ENCODE measurements around the gene FOXO3.

Gene FOXO3

DNA sequence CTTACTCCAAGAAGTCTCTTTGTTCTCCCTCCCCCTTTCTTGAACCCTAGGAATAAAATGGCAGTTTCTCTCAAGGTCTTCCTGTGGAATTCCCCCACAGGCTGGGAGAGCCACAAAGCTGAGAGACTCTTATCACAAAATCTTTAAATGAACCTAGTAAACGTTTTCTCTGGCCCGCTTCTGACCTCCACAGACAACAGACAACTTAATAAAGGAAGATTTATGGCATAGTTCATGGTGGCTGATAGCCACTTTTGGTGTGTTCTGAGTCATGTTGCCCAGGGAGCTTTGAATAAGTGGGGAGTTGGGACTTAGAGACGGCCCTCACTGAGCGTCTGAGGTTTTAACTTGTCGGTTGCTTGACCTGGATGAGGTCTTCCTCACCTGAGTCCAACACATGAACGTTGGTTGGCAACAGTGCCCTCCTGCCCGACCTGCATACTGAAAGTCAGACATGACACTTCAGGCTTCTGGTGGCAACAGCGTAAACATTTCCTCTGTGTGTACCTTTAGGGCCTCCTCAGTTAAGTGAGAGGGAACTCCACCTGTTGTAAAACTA is 124.1 kb downstream of the FOXO3 start:
- DNase-seq (ENCODE audit: low read depth) = no peak

DNA sequence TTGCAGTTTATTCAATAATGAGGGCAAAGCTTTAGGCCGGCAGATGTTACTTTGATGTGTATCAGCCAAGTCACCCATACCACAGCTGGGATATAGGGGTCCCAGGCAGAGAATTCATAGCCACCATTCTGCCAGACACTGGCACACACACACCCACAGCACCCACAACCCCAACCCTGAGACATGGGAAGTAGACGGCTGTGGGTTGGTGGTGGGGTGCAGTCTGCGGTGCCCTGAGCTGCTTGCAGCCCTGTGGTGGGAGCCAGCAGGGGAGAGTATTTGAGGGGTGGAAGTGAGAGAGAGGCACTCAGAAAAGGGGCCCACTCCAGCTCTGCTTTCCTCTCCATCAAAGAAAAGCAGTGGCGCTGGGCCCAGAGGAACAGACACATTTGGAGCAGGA is 125.3 kb downstream of the FOXO3 start:
- no peak for DNase-seq (ENCODE audit: low read depth)

DNA sequence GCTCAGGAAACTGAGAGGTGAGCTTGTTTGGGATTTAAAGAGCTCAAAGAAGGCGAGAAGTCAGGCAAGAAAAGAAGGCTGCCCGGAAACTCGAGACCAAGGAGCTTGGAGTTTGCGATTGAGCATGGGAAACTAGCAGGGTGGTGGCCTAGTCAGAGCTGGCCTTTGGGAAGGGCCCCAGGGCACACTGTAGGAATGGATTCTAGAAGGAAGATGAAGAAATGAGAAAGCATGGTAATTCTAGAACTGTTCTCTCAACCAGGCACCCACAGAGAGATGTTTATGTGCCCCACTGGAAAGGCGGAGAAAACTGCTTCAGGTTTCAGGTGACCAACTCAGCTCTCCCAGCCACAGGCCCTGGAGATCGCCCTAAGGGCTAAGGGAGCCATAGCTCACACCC is 126.2 kb downstream of the FOXO3 start:
- no peak for DNase-seq (ENCODE audit: low read depth)

DNA sequence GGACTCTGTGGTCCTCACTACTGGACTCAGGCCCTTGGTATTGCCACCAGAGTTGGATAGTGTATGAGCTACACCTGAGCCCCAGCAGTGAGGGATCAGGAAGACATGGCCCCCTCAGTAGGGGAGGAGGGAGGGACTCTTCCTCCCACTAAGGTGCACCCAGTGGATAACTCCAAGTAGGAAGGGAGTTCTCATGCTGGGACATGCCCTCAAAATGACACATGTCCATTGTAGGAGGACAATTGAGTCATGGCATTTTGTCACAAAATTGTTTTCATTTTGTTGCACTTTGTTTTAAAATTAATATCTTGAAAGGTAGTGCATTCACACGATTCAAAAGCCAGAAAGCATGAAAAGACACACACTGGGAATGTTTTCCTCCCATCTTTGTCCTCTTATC is 127.2 kb downstream of the FOXO3 start:
- no peak for DNase-seq (ENCODE audit: low read depth)

DNA sequence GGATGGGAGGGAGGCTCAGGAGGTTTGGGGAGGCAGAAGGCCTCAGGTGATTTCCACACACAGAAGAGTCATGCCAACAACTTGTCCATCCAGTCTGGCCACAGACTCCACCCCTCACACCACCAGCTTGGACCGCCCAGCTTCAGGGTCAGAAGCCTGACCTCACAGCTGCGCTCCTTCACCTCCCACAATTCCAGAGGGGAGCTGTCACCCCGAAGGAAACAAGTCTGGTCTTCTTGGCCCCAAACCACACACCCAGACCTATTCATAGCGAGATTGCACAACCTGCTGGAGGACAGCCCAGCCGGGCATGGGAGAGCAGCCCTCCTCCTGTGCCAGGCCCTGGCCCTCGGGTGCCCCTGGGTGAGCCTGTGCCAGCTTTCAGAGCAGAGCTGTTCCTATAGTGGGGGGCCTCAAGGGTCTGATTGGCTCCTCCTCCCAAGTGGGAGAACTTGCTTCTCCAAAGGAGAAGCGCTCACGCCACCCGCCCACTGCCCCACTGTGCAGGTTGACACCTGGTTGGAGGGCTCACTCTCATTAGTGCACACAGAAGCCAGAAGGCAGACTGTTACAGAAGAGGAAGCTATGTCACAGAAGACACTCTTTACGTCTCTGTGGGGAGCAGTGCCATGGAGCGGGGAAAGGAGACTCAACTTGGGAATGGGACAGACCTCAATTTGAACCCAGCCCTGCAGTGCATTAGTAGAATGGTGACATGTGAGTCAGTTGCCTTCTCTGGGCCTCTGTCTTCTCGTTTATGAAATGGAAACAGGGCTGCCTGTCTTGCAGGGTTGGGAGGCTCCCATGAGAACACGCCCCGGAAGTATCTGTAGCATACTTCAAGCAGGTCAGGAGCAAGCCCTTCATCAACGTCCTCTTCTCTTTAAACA is 128.8 kb downstream of the FOXO3 start:
- no peak for DNase-seq (ENCODE audit: low read depth)

DNA sequence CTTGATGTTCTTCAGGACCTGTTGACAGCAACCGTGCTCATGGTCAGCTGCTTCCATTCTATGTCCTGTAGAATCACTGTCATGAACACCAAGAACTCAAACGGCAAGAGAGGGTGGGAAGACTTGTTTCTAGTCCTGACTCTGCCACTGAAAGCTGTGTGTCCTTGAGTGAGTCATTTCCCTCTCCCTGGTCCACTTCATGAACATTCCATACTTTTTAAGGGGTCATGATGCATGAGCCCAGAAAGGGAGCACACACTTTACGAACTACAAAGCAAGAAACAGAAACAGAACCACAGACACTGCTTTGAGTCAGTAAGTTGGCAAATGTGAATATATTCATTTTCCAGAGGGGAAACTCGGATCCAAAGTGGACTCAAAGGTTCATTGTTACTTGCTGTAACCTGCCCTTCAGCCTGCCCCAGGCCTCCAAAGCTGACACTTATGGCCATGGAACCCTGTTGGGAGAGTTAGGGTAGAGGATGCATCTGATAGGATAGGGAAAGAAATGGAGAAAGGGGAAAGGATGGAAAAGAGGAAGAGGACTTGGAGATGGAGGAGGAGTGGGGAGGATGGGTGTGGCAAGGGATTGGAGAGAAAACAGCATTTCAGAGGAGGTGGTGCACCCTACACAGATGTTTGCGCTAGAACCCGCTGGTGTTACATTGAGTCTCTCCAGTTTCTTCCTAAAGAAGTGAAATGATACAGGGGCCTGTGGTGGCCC is 129.8 kb downstream of the FOXO3 start:
- no peak for DNase-seq (ENCODE audit: low read depth)

DNA sequence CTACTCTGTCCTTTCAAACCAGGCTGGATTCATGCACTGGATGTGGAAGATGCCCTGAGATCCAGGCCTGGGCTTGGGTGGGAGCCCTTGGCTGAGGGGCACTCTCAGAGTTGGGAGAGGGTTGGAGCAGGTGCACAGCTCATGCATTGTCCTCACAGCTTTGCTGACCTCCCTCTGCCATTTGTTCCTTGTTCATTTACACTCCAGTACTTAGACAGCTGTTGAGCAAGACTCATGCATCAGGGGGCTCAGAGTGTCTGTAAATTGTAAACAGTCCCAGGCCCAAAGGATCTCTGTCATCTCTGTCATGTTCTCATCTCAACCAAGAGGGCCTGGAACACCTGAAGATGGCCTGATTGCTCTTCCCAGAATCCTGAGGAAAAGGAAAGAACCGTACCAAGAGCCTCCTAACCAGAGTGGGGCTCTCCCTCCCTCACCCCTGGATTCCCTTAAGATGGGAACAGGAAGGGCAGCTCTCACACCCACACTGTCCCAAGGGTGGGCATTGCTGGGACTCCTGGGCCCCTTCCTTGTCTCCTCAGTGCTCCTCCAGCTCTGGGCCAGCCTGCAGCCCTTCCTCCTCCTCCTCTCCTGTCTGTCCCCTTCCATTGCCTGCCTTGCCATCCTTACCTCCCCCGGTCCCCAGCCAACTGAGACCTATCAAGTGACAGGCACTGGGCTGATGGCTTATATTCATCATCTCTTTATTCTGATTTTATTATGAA is 132.9 kb downstream of the FOXO3 start:
- DNase-seq (ENCODE audit: low read depth) = no peak

DNA sequence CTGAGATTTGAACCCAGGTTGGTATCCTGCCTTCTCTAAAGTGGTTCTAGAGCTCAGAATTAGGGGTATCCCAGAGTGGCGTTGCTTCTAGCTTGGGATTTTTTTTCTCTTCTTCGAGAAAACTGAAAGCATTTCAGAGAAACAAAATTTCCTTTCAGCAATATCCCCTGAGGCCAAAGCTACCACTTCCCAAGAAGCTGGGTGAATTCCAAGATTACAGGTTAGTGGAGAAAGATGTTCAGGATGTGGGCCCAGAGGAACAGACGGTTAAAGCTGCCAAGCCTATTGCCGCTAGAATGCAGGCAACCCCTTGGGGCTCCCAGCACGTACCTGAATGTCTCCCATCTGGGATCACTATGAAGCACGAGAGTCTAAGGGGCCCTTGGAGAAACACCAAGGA is 134.1 kb downstream of the FOXO3 start:
- DNase-seq (ENCODE audit: low read depth) = no peak

DNA sequence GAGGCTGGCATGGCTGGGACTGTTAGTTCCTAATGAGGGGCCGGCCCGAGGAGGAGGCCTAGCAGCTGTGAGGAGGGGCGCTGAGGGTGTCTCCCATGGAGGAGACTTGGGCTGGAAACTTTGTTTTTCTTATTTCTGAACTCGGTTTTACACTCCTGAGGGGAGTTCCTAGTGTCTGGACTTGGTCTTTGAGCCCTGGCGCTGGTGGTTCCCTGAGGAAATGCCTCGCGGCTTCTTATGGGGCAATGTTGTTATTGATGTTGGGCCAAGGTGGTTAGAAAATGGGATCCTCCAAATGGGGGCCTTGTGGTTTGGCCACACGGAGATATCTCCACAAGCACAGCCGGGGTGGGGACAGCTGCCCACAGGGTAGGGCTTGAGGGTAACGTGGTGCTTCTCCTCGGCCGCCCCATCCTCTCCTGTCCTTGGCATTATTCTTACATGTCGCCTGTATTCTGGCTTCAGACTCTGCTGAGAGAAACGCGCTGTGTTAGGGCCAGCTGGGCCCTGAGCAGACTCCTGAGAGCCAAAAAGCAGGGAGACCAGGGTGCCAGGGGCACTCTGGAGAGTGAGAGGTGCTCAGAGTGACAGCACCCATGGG is 136.9 kb downstream of the FOXO3 start:
- no peak for DNase-seq (ENCODE audit: low read depth)

DNA sequence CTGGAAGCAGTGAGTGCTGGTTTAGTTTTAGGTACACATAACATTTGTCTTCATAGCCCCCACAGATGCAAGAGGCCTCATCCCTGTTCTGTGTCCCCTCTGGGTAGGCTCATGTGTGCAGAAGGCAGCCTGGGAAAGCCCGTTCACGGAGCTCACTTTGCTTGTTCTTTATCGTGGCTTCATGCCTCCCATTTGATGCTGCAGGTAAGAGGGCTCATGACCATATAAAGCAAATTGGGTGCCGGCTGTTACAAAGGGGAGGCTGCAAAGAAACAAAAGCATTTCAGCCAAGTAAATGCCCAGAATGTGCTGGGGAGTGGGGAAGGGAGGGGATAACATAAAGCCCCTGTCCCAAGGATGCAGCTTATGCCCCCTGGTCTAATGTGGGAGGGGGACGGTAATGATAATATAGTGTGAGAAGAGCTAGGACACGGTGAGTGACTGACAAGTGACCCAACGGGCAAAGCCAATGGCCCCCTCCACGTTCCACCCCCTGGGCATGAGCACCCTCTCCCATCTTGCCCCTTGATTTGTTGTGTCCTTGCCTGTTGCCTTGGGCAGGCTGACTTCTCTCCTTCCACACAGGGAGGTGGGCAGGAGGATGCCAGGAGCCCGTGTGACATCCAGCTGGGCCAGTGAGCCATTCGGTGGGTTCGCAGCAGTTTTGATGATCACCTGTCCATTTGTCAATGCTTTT is 138.0 kb downstream of the FOXO3 start:
- DNase-seq (ENCODE audit: low read depth) = no peak

DNA sequence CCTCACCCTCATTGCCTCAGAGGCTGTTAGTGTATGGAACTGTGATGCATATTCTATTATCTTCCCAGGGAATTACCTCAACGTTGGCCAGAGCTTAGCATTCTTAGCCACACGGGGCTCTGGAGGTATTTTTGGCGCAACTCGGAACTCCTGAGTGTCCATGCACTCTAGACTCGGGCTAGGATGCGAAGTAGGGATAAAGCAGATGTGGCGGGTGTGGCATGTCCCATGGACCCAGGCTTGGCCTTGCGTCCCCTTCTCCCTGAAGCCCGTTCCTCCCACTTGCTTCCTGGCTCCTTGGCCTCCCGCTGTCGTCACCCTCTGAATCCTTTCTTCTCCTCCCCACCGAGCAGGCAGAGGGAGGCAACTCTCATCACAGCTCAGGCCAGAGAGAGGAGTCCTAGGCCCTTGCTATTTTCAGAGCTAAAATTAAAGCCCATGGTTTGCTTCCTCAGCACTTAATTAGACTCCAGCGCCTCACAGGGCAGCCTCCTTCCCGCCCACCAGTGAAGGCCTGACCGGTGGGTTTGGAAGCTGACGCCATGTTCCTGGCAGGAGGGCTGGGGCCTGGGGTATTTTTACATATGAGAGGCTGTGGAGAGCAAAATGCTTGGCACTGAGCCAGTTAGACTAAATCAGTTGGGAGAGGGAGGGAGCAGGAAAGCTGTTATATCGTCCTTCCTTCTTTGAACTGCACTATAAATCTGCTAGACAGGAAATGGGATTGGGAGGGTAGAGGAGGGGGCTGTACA is 138.7 kb downstream of the FOXO3 start:
- no peak for DNase-seq (ENCODE audit: low read depth)

DNA sequence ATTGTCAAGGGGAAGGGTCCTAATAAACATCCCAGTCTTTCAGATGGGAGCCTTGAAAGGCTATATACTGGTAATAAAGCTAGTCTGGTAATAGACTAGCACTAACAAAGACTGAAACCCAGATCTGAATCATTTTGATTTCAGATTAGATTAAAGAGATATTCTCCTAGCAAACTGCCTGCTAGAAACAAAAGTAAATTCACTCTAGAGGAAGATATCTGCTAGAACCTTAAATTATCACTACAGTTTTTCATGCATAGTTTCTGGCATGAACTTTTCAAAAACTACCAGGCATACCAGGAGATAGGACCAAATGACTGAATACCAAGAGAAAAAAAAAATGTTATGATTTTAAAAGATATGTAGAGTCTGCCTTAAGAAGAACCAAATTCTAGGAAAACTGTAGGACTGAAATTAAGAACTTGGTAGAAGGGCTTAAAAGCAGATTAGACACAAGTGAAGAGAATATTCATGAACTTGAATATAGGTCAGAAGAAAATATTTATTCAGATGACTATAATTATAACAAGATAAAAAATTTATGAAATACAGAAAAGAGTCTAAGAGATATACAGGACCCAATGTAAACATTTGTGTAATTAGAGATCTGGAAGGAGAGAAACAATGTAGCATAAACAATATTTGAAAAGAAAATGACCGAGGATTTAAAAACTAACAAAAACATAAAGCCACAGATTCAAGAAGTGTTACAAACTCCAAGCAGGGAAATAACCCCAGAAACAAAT is 141.6 kb downstream of the FOXO3 start:
- no peak for DNase-seq (ENCODE audit: low read depth)

DNA sequence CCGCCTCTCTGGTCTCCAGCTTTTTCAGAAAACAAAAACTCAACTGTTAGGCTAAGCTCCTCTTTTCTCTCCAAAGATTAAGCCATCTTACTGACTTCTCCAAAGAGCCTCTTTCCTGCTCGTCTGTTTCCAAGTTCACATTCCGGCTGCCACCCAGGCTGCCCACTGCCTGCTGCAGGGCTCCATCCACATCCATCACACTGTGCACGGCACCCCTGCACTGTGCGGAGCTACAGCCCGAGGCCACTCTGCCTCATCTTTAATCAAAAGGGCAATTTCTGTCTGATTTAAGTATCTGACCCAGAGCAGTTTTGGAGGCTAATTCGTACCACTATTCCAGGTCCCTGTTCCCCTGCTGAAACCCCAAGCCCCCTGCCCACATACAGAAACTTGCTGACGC is 145.9 kb downstream of the FOXO3 start:
- DNase-seq (ENCODE audit: low read depth) = no peak

DNA sequence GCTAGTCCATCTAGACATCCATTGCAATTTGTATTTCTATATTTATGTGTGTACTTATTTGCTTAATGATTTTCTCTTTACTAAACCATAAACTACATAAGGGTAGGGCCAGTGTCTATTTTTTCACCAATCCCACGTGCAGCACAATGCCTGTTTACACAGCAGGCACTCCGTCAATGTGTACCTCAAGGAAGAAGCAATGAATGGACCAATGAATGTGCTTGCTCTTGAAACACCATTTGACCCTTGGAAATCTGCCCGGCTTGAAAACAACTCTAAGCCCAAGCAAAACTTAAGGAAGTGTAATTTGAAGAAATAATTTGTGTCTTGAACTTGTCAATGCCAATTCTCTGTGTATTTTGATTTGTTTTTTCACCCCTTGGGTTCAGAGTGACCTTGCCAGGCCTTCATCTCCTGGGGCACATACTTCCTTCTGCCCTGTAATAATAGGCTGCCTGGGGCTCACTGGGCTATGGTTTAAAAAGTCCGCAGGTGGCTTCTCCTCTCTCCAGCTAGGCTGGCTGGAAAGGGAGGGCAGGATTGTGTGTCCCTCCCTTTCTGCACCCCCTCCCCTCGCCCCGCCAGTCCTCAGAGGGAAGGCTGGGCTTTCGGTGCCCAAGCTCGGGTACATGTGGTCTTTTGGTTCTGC is 146.7 kb downstream of the FOXO3 start:
- DNase-seq (ENCODE audit: low read depth) = no peak

DNA sequence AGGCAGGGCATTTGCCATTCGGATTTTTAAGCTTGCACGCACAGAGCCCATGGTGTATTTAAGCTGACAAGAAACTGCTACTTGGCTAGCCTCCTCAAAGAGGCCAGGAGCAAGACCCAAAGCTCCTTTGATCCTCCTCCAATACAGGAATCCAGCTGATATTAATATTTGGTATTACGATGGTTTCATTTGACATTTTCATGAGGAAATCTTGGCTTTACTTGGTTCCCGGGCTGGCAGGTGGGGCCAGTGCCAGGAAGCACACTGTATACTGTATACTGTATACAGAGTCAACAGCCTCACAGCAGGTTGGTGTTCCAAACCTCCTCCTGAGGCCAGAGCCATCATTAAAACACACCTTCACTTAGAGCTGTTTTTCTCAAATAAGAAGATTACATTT is 149.3 kb downstream of the FOXO3 start:
- DNase-seq (ENCODE audit: low read depth) = no peak

DNA sequence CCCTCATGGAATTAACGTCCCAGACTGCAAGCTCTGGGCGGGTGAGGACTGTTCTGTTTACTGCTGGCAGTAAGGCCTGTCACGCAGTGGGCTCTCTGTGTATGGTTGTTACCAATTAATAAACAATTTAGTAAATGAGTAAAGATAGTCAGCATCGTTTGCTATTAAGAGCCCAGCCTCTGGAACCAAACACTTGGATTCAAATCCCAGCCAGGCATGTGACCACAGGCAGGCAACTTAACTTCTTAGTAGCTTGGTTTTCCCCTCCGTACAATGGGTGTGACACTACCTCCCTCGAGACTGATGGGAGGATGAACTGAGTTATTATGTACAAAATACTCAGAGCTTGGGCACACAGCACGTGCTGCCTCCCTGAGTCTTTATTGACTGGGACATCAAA is 149.8 kb downstream of the FOXO3 start:
- DNase-seq (ENCODE audit: low read depth) = no peak

DNA sequence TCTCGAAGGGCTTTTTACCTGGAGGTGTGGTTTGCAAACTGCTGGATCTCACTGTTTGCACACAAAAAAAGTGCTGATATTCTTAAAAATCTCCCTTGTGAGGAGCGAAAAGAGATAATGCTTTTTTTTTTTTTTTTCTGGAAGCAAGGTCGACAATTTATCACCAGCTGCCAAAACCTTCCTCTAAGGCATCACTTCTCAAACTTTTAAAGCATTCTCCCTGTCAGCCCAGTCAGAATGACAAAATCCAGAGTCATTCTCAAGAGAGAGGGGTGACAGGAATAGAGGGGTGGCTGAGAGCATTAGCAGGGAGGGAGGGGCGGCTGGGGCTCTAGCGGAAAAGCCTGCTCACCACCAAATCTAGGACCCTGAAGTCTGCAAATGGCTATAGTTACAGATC is 150.4 kb downstream of the FOXO3 start:
- DNase-seq (ENCODE audit: low read depth) = no peak

DNA sequence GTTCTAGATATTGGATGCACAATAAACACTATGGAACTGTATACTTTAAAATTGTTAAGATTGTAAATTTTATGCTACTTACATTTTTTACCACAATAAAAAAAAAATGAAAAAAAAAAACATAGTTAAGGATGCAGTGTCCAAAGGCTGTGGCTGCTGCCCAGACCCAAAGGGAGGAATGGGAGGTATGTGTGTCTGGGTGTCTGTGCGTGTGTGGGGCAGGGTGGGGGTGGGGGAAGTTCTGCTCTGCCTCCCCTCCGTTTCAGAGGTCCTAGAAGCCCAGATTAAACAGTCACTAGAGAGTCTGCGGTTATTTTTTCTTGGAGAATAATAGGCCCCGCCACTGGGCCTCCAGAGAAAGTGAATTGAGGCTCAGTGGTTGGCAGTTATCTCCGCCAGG is 151.1 kb downstream of the FOXO3 start:
- DNase-seq (ENCODE audit: low read depth) = no peak

DNA sequence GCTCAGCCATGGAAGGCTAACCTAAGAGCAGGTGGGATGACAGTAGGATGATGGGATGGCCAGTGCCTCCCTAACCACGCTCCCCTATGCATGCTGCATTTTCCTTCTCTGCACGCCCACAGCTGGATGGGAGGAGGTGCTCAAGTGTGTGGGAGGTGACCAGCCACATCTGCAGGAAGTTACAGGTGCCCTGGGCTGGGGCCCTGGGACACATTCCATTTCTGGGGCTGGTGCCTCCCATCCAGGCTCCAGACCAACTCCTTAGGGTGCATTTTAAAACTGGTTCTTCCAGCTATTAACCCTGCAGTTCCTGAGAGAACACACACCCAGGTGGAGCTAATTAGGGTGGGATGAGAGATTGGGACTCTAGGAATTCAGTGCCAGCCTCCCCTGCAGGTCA is 152.2 kb downstream of the FOXO3 start:
- no peak for DNase-seq (ENCODE audit: low read depth)

All from CMK (cell line).